ENCODE results near the gene EMCN.

DNA sequence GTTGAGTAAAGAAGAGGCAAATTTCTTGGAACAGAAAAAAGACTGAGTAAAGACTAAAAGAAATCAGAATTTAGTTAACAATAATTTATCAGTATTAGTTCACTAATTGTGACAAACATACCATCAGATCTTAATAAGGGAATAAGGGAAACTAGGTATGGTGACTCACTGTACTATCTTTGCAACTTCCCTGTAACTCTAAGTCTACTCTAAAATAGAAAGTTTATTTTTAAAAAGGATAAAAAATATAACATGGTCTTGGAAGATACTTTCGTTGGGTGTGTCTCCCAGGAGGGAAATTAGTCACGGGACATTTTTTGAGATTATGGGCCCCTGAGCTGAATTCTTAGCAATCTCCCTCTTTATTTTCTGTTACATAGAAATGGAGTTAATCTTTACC lies 97.3 kb downstream of the EMCN start:
- TF ChIP-seq, protein P1, sequence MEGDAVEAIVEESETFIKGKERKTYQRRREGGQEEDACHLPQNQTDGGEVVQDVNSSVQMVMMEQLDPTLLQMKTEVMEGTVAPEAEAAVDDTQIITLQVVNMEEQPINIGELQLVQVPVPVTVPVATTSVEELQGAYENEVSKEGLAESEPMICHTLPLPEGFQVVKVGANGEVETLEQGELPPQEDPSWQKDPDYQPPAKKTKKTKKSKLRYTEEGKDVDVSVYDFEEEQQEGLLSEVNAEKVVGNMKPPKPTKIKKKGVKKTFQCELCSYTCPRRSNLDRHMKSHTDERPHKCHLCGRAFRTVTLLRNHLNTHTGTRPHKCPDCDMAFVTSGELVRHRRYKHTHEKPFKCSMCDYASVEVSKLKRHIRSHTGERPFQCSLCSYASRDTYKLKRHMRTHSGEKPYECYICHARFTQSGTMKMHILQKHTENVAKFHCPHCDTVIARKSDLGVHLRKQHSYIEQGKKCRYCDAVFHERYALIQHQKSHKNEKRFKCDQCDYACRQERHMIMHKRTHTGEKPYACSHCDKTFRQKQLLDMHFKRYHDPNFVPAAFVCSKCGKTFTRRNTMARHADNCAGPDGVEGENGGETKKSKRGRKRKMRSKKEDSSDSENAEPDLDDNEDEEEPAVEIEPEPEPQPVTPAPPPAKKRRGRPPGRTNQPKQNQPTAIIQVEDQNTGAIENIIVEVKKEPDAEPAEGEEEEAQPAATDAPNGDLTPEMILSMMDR (IDR thresholded peaks at IDR 0.05; ENCODE audit: low read depth, low read length) = no peak
- no peak for TF ChIP-seq EZH2phosphoT487 (IDR thresholded peaks at IDR 0.05; ENCODE audit: low read depth)
